ENCODE measurements around the gene OSBPL7. TPM values are rescaled to one million over a fixed set of nuclear protein-coding genes. Genes with fewer than 3 reads are reported as not detected.

The OSBPL7 gene
- total and polyA plus RNA-seq, 2 donors = 6.1 to 13.3 TPM

DNA sequence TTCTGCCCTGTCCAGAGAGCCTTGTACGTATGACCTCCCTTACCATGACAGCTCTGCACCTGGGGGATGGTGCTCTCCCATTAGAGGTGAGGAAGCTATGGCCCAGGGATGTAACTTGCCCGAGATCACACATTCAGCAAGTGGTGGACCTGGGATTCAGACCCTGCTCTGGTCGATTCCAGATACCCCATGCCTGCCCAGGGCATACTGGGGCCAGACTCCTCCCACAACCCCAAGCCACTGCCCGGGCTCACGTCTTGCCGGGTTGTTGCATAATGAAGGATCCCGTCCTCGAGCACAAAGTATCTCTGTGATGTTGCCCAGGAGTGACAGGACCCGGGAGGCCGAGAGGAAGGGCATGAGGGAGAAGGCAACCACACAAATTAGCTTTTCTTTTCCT is 2.1 kb downstream of the OSBPL7 start:
- no peak overlapping the region for H3K4me3 ChIP-seq (ENCODE audit: low read length in 2 of 2)
- peaks cover 14 to 15% of the 10 kb centered on the region in 2 donors for H3K4me1 ChIP-seq (ENCODE audit: control insufficient read depth in 2 of 2, insufficient read depth in 2 of 2, low read length in 2 of 2)
- WGBS = 96% methylated on average over 10 of the region's 10 CpGs
- H3K27ac ChIP-seq (ENCODE audit: low read depth in 1 of 2, low read length in 1 of 2) = no peak overlapping the region
- H3K36me3 ChIP-seq (ENCODE audit: control insufficient read depth in 2 of 2, insufficient read depth in 2 of 2, low read length in 1 of 2) = peaks cover 52 to 64% of the 10 kb centered on the region in 2 donors
- no peak for DNase-seq (ENCODE audit: low read depth in 6 of 9, low spot score in 9 of 9)
- no peaks in the 10 kb centered on the region for H3K9me3 ChIP-seq (ENCODE audit: control insufficient read depth in 2 of 2, insufficient read depth in 1 of 2, low read length in 1 of 2)
- no peaks in the 10 kb centered on the region for H3K27me3 ChIP-seq (ENCODE audit: control insufficient read depth in 2 of 2, insufficient read depth in 1 of 2, low read length in 1 of 2)

DNA sequence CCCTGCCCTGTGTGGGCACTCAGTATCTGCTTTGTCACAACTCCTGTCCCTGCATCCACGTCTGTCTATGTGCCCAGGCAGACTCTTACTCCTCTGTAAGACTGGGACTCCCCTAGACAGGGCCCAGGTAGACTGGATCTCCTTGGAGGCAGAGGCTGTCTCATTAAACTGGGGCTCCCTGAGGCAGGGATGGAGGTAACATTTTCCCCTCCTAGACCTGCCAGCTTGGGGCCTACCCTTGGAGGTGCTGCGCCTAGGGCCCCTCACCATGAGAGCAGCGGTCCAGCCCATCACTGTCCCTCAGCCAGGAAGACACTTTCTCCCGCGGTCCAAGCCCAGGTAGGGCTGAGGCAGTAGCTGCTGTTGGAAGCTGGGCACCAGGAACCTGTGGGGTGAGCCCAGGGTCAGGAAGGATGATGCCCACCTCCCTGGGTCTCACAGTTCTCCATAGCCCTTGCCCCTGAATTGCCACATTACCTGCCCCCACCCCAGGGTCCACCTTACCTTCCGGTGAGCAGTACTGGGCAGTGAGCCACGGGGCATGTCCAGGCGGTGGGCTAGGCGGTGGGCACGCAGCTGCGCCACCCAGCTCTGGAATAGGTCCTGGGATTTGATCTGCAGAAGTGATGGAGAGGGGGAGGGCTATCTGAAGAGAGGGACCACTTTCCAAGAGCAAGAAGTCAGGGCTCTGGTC is 3.4 kb downstream of the OSBPL7 start:
- peaks cover 14 to 15% of the 10 kb centered on the region in 2 donors for H3K4me1 ChIP-seq (ENCODE audit: control insufficient read depth in 2 of 2, insufficient read depth in 2 of 2, low read length in 2 of 2)
- no peaks in the 10 kb centered on the region for H3K27me3 ChIP-seq (ENCODE audit: control insufficient read depth in 2 of 2, insufficient read depth in 1 of 2, low read length in 1 of 2)
- no peak overlapping the region for H3K4me3 ChIP-seq (ENCODE audit: low read length in 2 of 2)
- 97% methylated on average over 11 of the region's 11 CpGs for WGBS
- no peak for DNase-seq (ENCODE audit: low read depth in 6 of 9, low spot score in 9 of 9)
- no peaks in the 10 kb centered on the region for H3K9me3 ChIP-seq (ENCODE audit: control insufficient read depth in 2 of 2, insufficient read depth in 1 of 2, low read length in 1 of 2)
- no peak overlapping the region for H3K27ac ChIP-seq (ENCODE audit: low read depth in 1 of 2, low read length in 1 of 2)
- H3K36me3 ChIP-seq (ENCODE audit: control insufficient read depth in 2 of 2, insufficient read depth in 2 of 2, low read length in 1 of 2) = peaks cover 48 to 61% of the 10 kb centered on the region in 2 donors

DNA sequence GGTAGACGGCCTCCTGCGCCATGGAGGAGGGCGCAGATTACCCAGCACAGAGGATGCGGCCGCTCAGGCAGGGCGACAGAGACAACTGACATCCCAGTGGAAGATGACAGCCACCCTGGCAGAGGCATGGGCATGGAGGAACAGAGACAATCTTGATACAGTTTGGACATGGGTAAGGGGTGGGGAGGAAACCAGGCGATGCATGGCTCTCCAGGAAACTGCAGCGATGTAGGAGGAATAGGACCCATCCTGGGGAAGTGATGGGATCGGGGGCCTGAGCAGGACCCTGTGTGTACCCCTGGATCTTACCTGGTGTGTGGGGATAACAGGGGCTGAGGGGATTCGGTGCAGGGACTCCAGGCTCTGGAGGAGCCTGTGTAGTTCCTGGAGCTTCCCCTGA is 4.6 kb downstream of the OSBPL7 start:
- WGBS = over 99% methylated on average over 10 of the region's 10 CpGs
- H3K27me3 ChIP-seq (ENCODE audit: control insufficient read depth in 2 of 2, insufficient read depth in 1 of 2, low read length in 1 of 2) = no peaks in the 10 kb centered on the region
- DNase-seq (ENCODE audit: low read depth in 6 of 9, low spot score in 9 of 9) = no peak
- H3K4me1 ChIP-seq (ENCODE audit: control insufficient read depth in 2 of 2, insufficient read depth in 2 of 2, low read length in 2 of 2) = peaks cover 10 to 12% of the 10 kb centered on the region in 2 donors
- no peak overlapping the region for H3K27ac ChIP-seq (ENCODE audit: low read depth in 1 of 2, low read length in 1 of 2)
- no peak overlapping the region for H3K4me3 ChIP-seq (ENCODE audit: low read length in 2 of 2)
- H3K9me3 ChIP-seq (ENCODE audit: control insufficient read depth in 2 of 2, insufficient read depth in 1 of 2, low read length in 1 of 2) = no peaks in the 10 kb centered on the region
- H3K36me3 ChIP-seq (ENCODE audit: control insufficient read depth in 2 of 2, insufficient read depth in 2 of 2, low read length in 1 of 2) = peaks cover 49 to 73% of the 10 kb centered on the region in 2 donors

DNA sequence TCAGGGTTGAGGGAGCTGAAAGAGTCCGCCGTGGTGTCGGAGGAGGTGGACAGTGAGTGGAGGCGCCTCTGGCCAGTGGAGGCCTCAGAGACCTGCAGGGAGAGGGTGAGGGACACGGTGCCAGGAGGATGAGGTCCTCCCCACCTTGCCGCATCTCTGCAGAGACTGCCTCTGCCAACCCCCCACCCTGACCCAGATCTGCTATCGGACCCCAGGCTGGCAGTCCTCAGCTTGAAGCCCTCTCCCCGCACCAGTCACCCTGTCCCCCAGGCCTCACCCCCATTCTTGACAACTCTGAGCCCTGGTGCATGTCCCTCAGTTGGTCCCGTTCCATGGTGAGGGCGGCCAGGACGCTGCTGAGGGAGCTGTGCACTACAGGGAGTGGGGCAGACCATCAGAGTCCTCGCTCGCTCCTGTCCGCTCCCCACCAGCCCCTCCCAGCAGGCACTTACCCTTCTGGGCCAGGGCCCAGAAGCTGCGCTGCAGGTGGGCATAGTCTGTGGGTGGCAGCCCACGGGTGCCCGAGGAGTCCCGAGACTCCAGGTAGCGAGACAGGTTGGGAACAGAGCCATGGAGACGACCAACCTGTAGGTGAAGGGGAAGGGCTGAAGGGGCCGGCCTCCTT is 5.4 kb downstream of the OSBPL7 start:
- Histone ChIP-seq H3K36me3 (ENCODE audit: control insufficient read depth in 2 of 2, insufficient read depth in 2 of 2, low read length in 1 of 2) (peaks cover 51 to 73% of the 10 kb centered on the region in 2 donors), H3K4me3 (ENCODE audit: low read length in 2 of 2) (no peak overlapping the region), H3K4me1 (ENCODE audit: control insufficient read depth in 2 of 2, insufficient read depth in 2 of 2, low read length in 2 of 2) (peaks cover 7 to 8% of the 10 kb centered on the region in 2 donors), H3K9me3 (ENCODE audit: control insufficient read depth in 2 of 2, insufficient read depth in 1 of 2, low read length in 1 of 2) (no peaks in the 10 kb centered on the region), H3K27ac (ENCODE audit: low read depth in 1 of 2, low read length in 1 of 2) (no peak overlapping the region), H3K27me3 (ENCODE audit: control insufficient read depth in 2 of 2, insufficient read depth in 1 of 2, low read length in 1 of 2) (no peaks in the 10 kb centered on the region)
- DNase-seq (ENCODE audit: low read depth in 6 of 9, low spot score in 9 of 9) = no peak
- 97% methylated on average over 21 of the region's 21 CpGs for WGBS

DNA sequence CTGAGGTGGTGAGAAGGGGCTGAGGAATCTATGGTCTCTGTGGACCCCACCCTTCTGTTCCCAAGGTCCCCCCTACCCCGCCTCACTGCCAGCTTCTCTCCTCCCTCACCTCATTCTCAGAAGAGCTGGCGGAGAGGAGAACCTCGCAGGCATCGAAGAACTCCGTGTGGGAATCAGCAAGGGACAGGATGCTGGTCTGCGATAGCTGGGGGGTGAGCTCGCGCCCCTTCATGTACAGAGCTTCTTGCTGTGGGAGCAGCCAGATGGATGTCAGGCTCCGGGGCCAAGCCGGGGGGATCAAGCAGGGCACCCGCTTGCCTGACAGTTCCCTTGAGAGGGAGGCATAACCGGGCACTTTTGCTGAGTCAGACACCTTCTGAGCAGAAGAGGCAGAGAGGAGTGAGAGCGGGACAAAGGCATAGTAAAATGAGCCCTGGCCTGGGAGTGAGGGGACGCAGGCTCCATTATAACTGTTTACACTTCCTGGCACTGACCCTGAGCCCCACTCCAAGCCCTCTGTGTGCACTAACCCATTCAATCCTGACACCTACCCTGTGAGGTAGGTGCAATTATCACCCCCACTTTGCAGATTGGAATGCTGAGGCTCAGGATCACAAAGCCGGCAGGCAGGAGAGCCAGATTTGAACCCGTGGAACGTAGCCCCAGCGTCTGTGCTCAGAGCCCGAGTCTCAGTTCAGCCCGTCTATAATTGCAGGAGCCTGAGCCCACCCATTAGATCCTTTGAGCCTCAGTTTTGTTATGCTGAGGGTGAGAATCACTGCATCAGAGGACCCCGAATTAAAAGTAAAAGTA is 6.3 kb downstream of the OSBPL7 start:
- no peak for DNase-seq (ENCODE audit: low read depth in 6 of 9, low spot score in 9 of 9)
- H3K36me3 ChIP-seq (ENCODE audit: control insufficient read depth in 2 of 2, insufficient read depth in 2 of 2, low read length in 1 of 2) = peaks cover 56 to 80% of the 10 kb centered on the region in 2 donors
- no peak overlapping the region for H3K27ac ChIP-seq (ENCODE audit: low read depth in 1 of 2, low read length in 1 of 2)
- H3K4me1 ChIP-seq (ENCODE audit: control insufficient read depth in 2 of 2, insufficient read depth in 2 of 2, low read length in 2 of 2) = peaks cover 0 to under 1% of the 10 kb centered on the region in 2 donors
- H3K4me3 ChIP-seq (ENCODE audit: low read length in 2 of 2) = no peak overlapping the region
- no peaks in the 10 kb centered on the region for H3K27me3 ChIP-seq (ENCODE audit: control insufficient read depth in 2 of 2, insufficient read depth in 1 of 2, low read length in 1 of 2)
- no peaks in the 10 kb centered on the region for H3K9me3 ChIP-seq (ENCODE audit: control insufficient read depth in 2 of 2, insufficient read depth in 1 of 2, low read length in 1 of 2)
- WGBS = 98% methylated on average over 21 of the region's 21 CpGs

DNA sequence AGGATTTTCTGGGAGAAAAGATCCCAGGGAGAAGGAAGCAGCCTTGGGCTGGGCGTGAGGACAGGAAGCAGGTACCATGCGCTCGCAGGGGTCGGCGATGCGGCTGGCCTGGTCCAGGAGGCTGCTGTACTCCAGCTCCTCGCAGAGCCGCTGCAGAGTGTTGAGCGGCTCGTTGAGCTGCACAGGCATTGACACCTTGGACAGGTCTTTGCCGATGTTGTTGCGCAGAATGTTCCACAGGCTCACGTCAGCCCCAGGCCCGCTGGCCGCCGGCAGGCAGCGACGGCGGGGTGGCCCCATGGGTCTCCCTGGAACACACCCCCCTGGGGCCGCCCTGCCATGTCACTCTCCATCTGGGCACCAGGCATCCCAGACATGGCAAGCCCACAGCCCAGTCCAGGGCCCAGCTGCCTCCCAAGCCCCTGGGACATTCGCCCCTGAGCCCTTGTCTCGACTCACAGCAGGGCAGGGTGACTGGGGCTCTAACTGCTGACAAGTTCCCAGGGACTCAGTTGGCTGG is 8.0 kb downstream of the OSBPL7 start:
- WGBS = 98% methylated on average over 22 of the region's 22 CpGs
- Histone ChIP-seq H3K4me3 (ENCODE audit: low read length in 2 of 2) (no peak overlapping the region), H3K27ac (ENCODE audit: low read depth in 1 of 2, low read length in 1 of 2) (no peak overlapping the region), H3K4me1 (ENCODE audit: control insufficient read depth in 2 of 2, insufficient read depth in 2 of 2, low read length in 2 of 2) (no peaks in the 10 kb centered on the region), H3K27me3 (ENCODE audit: control insufficient read depth in 2 of 2, insufficient read depth in 1 of 2, low read length in 1 of 2) (no peaks in the 10 kb centered on the region), H3K36me3 (ENCODE audit: control insufficient read depth in 2 of 2, insufficient read depth in 2 of 2, low read length in 1 of 2) (peaks cover 66 to 86% of the 10 kb centered on the region in 2 donors), H3K9me3 (ENCODE audit: control insufficient read depth in 2 of 2, insufficient read depth in 1 of 2, low read length in 1 of 2) (no peaks in the 10 kb centered on the region)
- DNase-seq (ENCODE audit: low read depth in 6 of 9, low spot score in 9 of 9) = no peak

DNA sequence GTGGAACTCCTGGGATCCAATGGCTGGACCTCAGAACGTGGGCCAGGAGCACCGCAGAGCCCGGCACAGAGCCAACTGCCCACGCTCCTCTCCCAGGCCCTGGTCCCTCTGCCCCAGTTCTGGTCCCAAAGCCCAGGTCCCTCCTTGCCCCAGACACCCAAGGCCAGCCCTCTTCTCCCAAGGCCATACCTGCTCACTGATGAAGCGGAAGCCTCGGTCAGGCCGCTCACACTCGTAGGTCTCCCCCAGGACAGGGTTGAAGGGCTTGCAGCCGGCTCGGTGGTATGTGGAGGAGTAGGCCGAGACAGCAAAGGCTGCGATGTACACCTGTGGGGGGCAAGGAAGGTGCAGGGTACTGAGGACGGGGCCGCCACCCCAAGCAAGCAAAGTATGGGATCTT is 8.5 kb downstream of the OSBPL7 start:
- H3K9me3 ChIP-seq (ENCODE audit: control insufficient read depth in 2 of 2, insufficient read depth in 1 of 2, low read length in 1 of 2) = no peaks in the 10 kb centered on the region
- no peak overlapping the region for H3K4me3 ChIP-seq (ENCODE audit: low read length in 2 of 2)
- no peak for DNase-seq (ENCODE audit: low read depth in 6 of 9, low spot score in 9 of 9)
- H3K27me3 ChIP-seq (ENCODE audit: control insufficient read depth in 2 of 2, insufficient read depth in 1 of 2, low read length in 1 of 2) = no peaks in the 10 kb centered on the region
- H3K4me1 ChIP-seq (ENCODE audit: control insufficient read depth in 2 of 2, insufficient read depth in 2 of 2, low read length in 2 of 2) = no peaks in the 10 kb centered on the region
- WGBS = 98% methylated on average over 14 of the region's 14 CpGs
- no peak overlapping the region for H3K27ac ChIP-seq (ENCODE audit: low read depth in 1 of 2, low read length in 1 of 2)
- peaks cover 67 to 86% of the 10 kb centered on the region in 2 donors for H3K36me3 ChIP-seq (ENCODE audit: control insufficient read depth in 2 of 2, insufficient read depth in 2 of 2, low read length in 1 of 2)

DNA sequence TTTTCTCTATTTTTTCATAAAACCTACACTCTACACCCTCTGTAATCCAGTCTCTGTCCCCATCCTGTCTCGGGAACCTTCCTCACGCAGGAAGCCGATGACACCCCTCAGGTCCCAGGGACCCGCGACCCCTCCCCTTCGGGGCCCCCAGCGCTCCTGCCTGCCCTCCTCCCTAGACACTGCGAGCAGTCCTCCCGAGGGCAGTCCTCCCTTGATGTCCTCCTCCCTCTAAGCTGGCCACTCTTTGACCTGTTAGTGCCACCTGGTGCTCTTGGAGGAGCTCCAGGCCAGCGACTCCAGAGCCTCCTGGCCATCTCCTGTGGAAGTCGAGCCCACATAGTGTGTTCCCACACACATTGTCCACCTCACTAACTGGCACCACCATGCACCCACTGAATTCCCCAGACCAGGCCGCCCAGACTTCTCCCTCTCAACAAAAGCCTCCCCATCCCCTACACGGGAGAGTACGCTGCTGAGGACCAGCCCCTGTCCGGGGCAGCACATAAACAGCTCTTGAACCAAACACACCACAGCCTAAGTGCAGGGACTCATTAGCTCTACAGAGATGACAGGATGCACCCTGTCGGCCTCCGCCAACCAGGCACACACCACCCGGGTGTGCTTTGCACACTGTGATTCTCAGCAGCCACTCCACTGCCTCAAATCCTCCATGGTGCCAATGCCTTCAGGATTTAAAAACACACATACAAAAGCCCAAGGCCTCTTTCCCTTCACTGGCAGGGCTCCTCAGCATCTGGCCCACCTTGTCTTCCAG is 9.3 kb downstream of the OSBPL7 start:
- DNase-seq (ENCODE audit: low read depth in 6 of 9, low spot score in 9 of 9) = no peak
- Histone ChIP-seq H3K4me1 (ENCODE audit: control insufficient read depth in 2 of 2, insufficient read depth in 2 of 2, low read length in 2 of 2) (no peaks in the 10 kb centered on the region), H3K27me3 (ENCODE audit: control insufficient read depth in 2 of 2, insufficient read depth in 1 of 2, low read length in 1 of 2) (no peaks in the 10 kb centered on the region), H3K9me3 (ENCODE audit: control insufficient read depth in 2 of 2, insufficient read depth in 1 of 2, low read length in 1 of 2) (no peaks in the 10 kb centered on the region), H3K36me3 (ENCODE audit: control insufficient read depth in 2 of 2, insufficient read depth in 2 of 2, low read length in 1 of 2) (peaks cover 67 to 86% of the 10 kb centered on the region in 2 donors), H3K4me3 (ENCODE audit: low read length in 2 of 2) (no peak overlapping the region), H3K27ac (ENCODE audit: low read depth in 1 of 2, low read length in 1 of 2) (no peak overlapping the region)
- WGBS = 90% methylated on average over 18 of the region's 18 CpGs

Measured in thymus (tissue), 11 donors.